Measurements from ENCODE around the gene SYNJ1. TPM values are rescaled to one million over a fixed set of nuclear protein-coding genes. Genes with fewer than 3 reads are reported as not detected.

SYNJ1 gene
- total RNA-seq, 4 donors from 2014 or later = 8.0 to 21.4 (median 13.3) TPM

DNA sequence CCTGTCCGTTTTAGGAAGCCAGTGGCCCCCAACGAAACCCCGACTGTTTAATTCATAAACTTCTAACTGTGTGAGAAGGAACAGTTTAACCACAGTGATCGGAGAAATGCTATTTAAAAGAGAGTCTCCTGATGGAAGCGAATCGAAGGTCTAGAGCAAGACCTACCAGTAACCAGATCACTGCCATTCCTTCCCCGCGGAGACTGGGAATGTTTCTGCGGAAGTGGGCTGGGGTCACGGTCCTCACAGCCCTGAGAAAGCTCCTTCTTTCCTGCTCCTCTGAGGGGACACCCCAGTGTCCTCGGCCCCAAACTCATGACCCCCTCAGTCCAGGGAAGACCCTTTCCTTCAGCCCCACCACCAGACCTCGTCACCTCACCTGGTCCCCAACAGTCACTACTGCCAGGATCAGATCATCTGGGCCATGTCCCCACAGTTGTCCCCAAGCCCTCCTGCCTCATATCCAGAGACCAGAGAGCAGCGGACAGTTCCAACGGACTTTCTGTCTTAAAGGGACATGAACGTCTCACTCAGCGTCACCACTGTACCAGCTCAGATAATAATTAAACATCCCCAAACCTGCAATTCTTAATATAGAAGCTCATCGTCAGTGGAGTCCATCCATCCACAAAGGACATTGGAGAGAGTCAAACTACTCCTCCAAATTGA, 142.6 kb downstream of the SYNJ1 start, which contains the start of gene TCP10L:
Gene TCP10L, minus strand, starts transcription at position 482 of the 669 bp plus-strand sequence. CDS start 1,219 bp downstream, outside the sequence.
- H3K4me1 ChIP-seq = no peaks in the 10 kb centered on the region
- H3K9me3 ChIP-seq = no peaks in the 10 kb centered on the region
- DNase-seq (ENCODE audit: low spot score in 2 of 2) = no peak
- TF ChIP-seq POLR2A (IDR thresholded peaks at IDR 0.05) = no peak
- TF ChIP-seq, protein P1, sequence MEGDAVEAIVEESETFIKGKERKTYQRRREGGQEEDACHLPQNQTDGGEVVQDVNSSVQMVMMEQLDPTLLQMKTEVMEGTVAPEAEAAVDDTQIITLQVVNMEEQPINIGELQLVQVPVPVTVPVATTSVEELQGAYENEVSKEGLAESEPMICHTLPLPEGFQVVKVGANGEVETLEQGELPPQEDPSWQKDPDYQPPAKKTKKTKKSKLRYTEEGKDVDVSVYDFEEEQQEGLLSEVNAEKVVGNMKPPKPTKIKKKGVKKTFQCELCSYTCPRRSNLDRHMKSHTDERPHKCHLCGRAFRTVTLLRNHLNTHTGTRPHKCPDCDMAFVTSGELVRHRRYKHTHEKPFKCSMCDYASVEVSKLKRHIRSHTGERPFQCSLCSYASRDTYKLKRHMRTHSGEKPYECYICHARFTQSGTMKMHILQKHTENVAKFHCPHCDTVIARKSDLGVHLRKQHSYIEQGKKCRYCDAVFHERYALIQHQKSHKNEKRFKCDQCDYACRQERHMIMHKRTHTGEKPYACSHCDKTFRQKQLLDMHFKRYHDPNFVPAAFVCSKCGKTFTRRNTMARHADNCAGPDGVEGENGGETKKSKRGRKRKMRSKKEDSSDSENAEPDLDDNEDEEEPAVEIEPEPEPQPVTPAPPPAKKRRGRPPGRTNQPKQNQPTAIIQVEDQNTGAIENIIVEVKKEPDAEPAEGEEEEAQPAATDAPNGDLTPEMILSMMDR (IDR thresholded peaks at IDR 0.05) = no peak
- no peak for TF ChIP-seq EP300 (IDR thresholded peaks at IDR 0.05)
- H3K27me3 ChIP-seq = no peaks in the 10 kb centered on the region
- H3K36me3 ChIP-seq = peaks cover 0 to 9% (median 0%) of the 10 kb centered on the region in 3 donors
- H3K4me3 ChIP-seq = no peak within 1 kb of the TSS
- 79 to 83% methylated on average over 17 of the region's 17 CpGs for whole genome bisulfite sequencing, 2 donors
- H3K27ac ChIP-seq = no peak within 1 kb of the TSS

DNA sequence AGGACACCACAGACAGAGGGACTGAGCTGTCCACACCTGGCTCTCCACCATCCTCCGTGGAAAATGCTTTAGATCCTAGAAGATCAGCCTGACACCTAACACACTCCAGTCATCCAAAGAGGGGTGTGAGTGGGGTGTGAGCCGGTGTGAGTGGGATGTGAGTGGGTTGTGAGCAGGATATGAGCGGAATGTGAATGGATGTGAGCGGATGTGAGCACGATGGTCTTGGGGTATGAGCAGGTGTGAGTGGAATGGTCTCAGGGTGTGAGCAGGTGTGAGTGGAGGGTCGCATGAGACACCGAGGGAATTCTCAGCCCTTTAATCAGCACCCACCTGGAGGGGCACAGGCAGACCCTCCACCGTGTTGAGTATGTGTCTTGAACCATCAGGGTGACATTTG, 143.3 kb downstream of the SYNJ1 start:
- Histone ChIP-seq H3K27ac (no peak overlapping the region), H3K9me3 (no peaks in the 10 kb centered on the region), H3K36me3 (peaks cover 0 to 9% (median 0%) of the 10 kb centered on the region in 3 donors), H3K4me3 (no peak overlapping the region), H3K4me1 (no peaks in the 10 kb centered on the region), H3K27me3 (no peaks in the 10 kb centered on the region)
- 85 to 89% methylated on average over 8 of the region's 8 CpGs for WGBS, 2 donors
- TF ChIP-seq, protein P1 (IDR thresholded peaks at IDR 0.05) = no peak
- no peak for TF ChIP-seq POLR2A (IDR thresholded peaks at IDR 0.05)
- TF ChIP-seq EP300 (IDR thresholded peaks at IDR 0.05) = no peak
- DNase-seq (ENCODE audit: low spot score in 2 of 2) = no peak

DNA sequence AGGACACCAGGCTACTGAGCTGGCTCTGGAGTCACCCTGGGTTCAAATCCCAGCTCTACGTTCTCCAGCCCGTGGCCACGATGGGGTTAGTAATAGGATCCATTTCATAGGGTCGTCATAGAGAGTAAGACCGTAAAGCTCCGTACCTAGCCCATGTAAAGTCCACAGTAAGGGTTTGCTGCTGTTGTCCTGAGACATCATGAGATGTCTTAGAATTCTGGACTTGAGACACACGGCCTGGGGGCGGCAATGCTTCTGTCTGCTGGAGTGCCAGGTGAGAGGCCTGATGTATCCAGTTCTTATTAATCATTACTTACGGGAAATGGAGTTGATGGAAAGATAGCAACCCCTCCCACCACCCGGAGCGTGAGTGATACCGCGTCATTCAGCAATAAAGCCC, 146.1 kb downstream of the SYNJ1 start:
- no peak for DNase-seq (ENCODE audit: low spot score in 2 of 2)
- H3K36me3 ChIP-seq = peaks cover 0 to 16% (median 0%) of the 10 kb centered on the region in 3 donors
- no peak overlapping the region for H3K4me3 ChIP-seq
- WGBS, 2 donors = 88 to 91% methylated on average over 13 of the region's 13 CpGs
- H3K9me3 ChIP-seq = no peaks in the 10 kb centered on the region
- no peaks in the 10 kb centered on the region for H3K27me3 ChIP-seq
- no peaks in the 10 kb centered on the region for H3K4me1 ChIP-seq
- no peak overlapping the region for H3K27ac ChIP-seq
- TF ChIP-seq EP300 (IDR thresholded peaks at IDR 0.05) (no peak), POLR2A (IDR thresholded peaks at IDR 0.05) (no peak)
- TF ChIP-seq, protein P1 (IDR thresholded peaks at IDR 0.05) = no peak

DNA sequence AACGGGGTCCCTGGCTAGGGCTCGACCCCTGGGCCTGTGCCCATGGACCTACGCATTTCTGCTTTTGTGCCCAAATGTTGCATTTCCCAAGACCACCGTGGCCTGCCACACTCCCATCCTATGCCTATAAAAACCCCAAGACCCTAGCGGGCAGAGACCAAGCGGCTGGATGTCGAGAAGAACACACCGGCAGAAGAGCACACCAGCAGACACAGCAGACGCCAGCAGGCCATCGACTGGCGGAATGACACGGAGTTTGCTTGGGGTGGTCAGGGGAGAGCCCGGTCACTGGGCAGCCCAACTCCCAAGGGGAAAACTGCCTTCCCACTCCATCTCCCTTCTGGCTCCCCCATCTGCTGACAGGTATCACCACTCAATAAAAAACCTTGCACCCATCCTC, 146.9 kb downstream of the SYNJ1 start:
- no peaks in the 10 kb centered on the region for H3K9me3 ChIP-seq
- H3K4me1 ChIP-seq = no peaks in the 10 kb centered on the region
- DNase-seq (ENCODE audit: low spot score in 2 of 2) = no peak
- H3K27me3 ChIP-seq = no peaks in the 10 kb centered on the region
- peaks cover 0 to 15% (median 0%) of the 10 kb centered on the region in 3 donors for H3K36me3 ChIP-seq
- H3K27ac ChIP-seq = no peak overlapping the region
- H3K4me3 ChIP-seq = no peak overlapping the region
- no peak for TF ChIP-seq POLR2A (IDR thresholded peaks at IDR 0.05)
- TF ChIP-seq EP300 (IDR thresholded peaks at IDR 0.05) = no peak
- TF ChIP-seq, protein P1 (IDR thresholded peaks at IDR 0.05) = no peak
- WGBS, 2 donors = 95 to 96% methylated on average over 13 of the region's 13 CpGs

Other genes with a start within 250 kb of the SYNJ1 start
- 10 to 100 TPM in 1 of 4 donors, 1 to 10 TPM in 3; 1.0 to 10.3 (median 2.4) TPM for gene TCP10L, start 142.5 kb downstream of the SYNJ1 start, total RNA-seq
- gene CFAP298, start 115.6 kb downstream of the SYNJ1 start, total RNA-seq = 10 to 100 TPM; 14.5 to 41.1 (median 29.5) TPM
- 10 to 100 TPM; 52.4 to 86.1 (median 81.1) TPM for gene PAXBP1, start 43.7 kb upstream of the SYNJ1 start, total RNA-seq

Measured in tibial nerve (tissue), 4 donors.